Measurements from ENCODE around the gene MAP7D2. TPM values are rescaled to one million over a fixed set of nuclear protein-coding genes. Genes with fewer than 3 reads are reported as not detected.

The MAP7D2 gene
- total and polyA plus RNA-seq, 9 of the 15 experiments (the other 6 are each of a cell fraction or from before 2014, with no cell fraction given), result 0.01 to 0.04 (median 0.03) TPM; not detected in 4

DNA sequence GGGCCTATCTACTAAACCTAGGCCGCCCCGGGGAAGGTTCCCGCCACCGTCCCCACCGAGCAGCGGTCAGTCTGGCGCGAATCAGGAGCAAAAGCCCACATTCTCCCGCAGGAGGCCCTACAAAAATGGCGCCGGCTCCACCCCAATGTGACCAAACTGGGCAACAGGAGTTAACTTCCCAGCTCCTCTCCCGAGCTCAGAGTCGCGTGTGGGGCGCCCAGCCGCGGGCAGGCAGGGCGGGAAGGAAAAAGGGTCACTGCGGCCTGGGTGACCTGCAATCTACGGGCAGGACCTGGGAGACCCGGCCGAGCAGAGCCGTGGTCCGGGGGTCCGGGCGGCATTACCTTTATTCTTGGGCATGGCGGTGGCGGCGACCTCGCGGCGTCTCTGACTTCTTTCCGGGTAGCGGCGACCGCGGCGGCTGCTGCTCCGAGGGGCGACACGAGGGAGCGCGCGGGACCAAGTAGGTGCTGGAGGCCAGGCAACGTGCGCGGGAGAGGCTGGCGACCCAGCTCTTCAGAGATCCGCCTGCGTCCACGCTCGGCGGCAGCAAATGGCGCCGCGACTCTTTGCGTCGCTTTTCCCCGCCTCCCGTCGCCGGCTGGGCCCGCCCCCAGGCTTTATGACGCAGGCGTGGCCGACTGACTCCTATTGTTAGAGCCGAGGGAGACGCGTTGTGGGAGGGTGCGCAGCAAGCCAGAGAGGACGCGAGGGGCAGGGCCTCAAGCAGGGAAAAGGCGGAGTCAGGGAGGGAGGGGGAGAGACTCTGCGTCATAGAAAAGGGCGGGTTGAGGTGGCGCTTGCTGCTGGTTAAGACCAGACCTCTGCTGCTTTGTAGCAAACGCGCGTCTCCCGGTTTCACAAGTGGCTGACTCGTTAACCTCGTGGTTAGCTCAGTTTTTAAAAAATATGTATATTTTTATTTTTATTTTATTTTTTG, 24.8 kb upstream of the MAP7D2 start, which contains the start of gene EIF1AX (continued):
- TF ChIP-seq, protein P1, sequence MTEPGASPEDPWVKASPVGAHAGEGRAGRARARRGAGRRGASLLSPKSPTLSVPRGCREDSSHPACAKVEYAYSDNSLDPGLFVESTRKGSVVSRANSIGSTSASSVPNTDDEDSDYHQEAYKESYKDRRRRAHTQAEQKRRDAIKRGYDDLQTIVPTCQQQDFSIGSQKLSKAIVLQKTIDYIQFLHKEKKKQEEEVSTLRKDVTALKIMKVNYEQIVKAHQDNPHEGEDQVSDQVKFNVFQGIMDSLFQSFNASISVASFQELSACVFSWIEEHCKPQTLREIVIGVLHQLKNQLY (CRISPR knock-in tag; conservative IDR thresholded peaks at IDR 0.05), result no peak
- peak; percentile 80 for TF ChIP-seq CXXC5 (CRISPR knock-in tag; IDR thresholded peaks at IDR 0.05)
- TF ChIP-seq SRSF9 (IDR thresholded peaks at IDR 0.05; ENCODE audit: borderline replicate concordance, low read depth, low read length), result no peak
- no peak for TF ChIP-seq MCM2 (IDR thresholded peaks at IDR 0.05; ENCODE audit: low read depth)
- no peak for TF ChIP-seq ETV5 (CRISPR knock-in tag; IDR thresholded peaks at IDR 0.05; ENCODE audit: low read depth)
- TF ChIP-seq RERE (CRISPR knock-in tag; IDR thresholded peaks at IDR 0.05; ENCODE audit: borderline replicate concordance), result no peak
- TF ChIP-seq ATF1 (CRISPR knock-in tag; IDR thresholded peaks at IDR 0.05), result peak; percentile 58
- TF ChIP-seq ATF1 (tag; IDR thresholded peaks at IDR 0.05), result peak; percentile 93
- TF ChIP-seq KLF10 (CRISPR knock-in tag; IDR thresholded peaks at IDR 0.05), result no peak
- TF ChIP-seq PHF21A (IDR thresholded peaks at IDR 0.05; ENCODE audit: borderline replicate concordance, low read depth), result no peak
- TF ChIP-seq, protein P2, sequence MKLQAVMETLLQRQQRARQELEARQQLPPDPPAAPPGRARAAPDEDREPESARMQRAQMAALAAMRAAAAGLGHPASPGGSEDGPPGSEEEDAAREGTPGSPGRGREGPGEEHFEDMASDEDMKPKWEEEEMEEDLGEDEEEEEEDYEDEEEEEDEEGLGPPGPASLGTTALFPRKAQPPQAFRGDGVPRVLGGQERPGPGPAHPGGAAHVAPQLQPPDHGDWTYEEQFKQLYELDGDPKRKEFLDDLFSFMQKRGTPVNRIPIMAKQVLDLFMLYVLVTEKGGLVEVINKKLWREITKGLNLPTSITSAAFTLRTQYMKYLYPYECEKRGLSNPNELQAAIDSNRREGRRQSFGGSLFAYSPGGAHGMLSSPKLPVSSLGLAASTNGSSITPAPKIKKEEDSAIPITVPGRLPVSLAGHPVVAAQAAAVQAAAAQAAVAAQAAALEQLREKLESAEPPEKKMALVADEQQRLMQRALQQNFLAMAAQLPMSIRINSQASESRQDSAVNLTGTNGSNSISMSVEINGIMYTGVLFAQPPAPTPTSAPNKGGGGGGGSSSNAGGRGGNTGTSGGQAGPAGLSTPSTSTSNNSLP (IDR thresholded peaks at IDR 0.05; ENCODE audit: borderline replicate concordance, low read depth, low read length), result no peak
- TF ChIP-seq PML (IDR thresholded peaks at IDR 0.05; ENCODE audit: low read length), result no peak
- no peak for TF ChIP-seq NBN (IDR thresholded peaks at IDR 0.05; ENCODE audit: low read depth)
- peak; percentile 87; the same call in 1 of the 2 replicates for TF ChIP-seq EP400 (IDR thresholded peaks at IDR 0.05)
- TF ChIP-seq ZNF133 (CRISPR knock-in tag; IDR thresholded peaks at IDR 0.05), result no peak
- no peak for TF ChIP-seq RBM39 (optimal IDR thresholded peaks at IDR 0.05; ENCODE audit: low read depth, low read length)
- TF ChIP-seq HMG20A (CRISPR knock-in tag; conservative IDR thresholded peaks at IDR 0.05), result no peak
- TF ChIP-seq BRCA1 (IDR thresholded peaks at IDR 0.05), result no peak
- no peak for TF ChIP-seq BRCA1 (CRISPR knock-in tag; IDR thresholded peaks at IDR 0.05)
